Erythroblast (primary cell): ENCODE results near the gene CASP8AP2.

ENCODE experiments used
- GATA1 ChIP-seq: IDR thresholded peaks from 2 replicates; pipeline ENCODE4 v1.6.1; 2011; ENCODE audit warnings: low read depth, mild to moderate bottlenecking, control low read depth, low read length, moderate library complexity
- POLR2A ChIP-seq: IDR thresholded peaks from 2 replicates; pipeline ENCODE4 v1.6.1; 2011; ENCODE audit warnings: mild to moderate bottlenecking, low read length

GRCh38 chr6:89786970-89787369 is 42.7 kb upstream of the CASP8AP2 start:
- no peak for TF ChIP-seq POLR2A
- TF ChIP-seq GATA1: no peak
